ENCODE measurements around the gene KCTD5.

The KCTD5 gene

GRCh38 chr16:2704166-2704982 lies 22.1 kb downstream of the KCTD5 start:
- no peak overlapping the region for H3K4me3 ChIP-seq (ENCODE audit: low read depth in 1 of 2, low read length in 2 of 2)
- no peaks in the 10 kb centered on the region for H3K27me3 ChIP-seq (ENCODE audit: control insufficient read depth in 1 of 2, insufficient read depth in 2 of 2, low read length in 2 of 2)
- no peak overlapping the region for H3K9ac ChIP-seq (ENCODE audit: low read depth in 1 of 2, low read length in 2 of 2)
- no peaks in the 10 kb centered on the region for H3K4me1 ChIP-seq (ENCODE audit: control insufficient read depth in 1 of 2, insufficient read depth in 2 of 2, low read length in 2 of 2)
- no peak overlapping the region for H3K27ac ChIP-seq (ENCODE audit: low read depth, low read length)
- no peaks in the 10 kb centered on the region for H3K9me3 ChIP-seq (ENCODE audit: control insufficient read depth in 1 of 2, low read length in 2 of 2)
- H3K36me3 ChIP-seq (ENCODE audit: control insufficient read depth in 1 of 2, insufficient read depth in 2 of 2, low read length in 2 of 2): peaks cover 33 to 75% of the 10 kb centered on the region in 2 donors

DNA sequence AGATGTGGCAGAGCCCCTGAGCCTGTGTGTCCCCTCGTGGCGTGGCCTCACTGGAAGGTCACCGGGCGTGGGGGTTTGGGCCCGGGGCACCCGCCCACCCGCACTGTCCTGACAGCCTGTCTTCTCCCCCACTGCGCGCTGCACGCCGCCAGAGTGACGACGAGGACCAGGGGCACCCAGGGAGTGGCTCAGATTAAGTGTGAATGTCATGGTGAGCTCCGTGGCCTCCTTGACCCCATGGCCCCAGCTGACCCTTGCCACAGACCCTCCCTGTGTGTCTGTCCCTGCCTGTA lies 22.6 kb downstream of the KCTD5 start:
- Histone ChIP-seq H3K9me3 (ENCODE audit: control insufficient read depth in 1 of 2, low read length in 2 of 2) (no peaks in the 10 kb centered on the region), H3K9ac (ENCODE audit: low read depth in 1 of 2, low read length in 2 of 2) (no peak overlapping the region), H3K27ac (ENCODE audit: low read depth, low read length) (no peak overlapping the region), H3K36me3 (ENCODE audit: control insufficient read depth in 1 of 2, insufficient read depth in 2 of 2, low read length in 2 of 2) (peaks cover 27 to 70% of the 10 kb centered on the region in 2 donors), H3K4me1 (ENCODE audit: control insufficient read depth in 1 of 2, insufficient read depth in 2 of 2, low read length in 2 of 2) (no peaks in the 10 kb centered on the region), H3K4me3 (ENCODE audit: low read depth in 1 of 2, low read length in 2 of 2) (no peak overlapping the region), H3K27me3 (ENCODE audit: control insufficient read depth in 1 of 2, insufficient read depth in 2 of 2, low read length in 2 of 2) (no peaks in the 10 kb centered on the region)

DNA sequence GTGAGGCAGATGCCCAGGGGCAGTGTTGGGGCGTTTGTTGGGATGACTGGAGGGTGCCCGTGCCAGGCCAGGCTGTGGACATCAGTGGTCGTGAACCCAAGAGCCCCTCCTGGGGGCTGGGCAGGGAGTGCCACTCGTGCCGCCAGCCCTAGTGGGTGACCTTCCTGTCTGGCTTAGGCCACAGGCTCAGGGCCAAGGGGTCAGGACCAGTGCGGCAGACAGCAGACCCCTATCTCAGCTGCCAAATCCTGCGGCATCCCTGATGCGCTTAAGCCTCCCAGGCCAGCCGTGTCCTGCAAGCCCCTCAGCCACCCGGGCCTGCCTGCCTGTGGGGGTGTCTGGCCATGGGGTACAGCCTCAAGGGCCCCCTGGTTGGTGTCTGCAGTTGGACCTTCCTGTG lies 23.0 kb downstream of the KCTD5 start:
- H3K9ac ChIP-seq (ENCODE audit: low read depth in 1 of 2, low read length in 2 of 2): no peak overlapping the region
- no peak overlapping the region for H3K27ac ChIP-seq (ENCODE audit: low read depth, low read length)
- no peaks in the 10 kb centered on the region for H3K4me1 ChIP-seq (ENCODE audit: control insufficient read depth in 1 of 2, insufficient read depth in 2 of 2, low read length in 2 of 2)
- H3K27me3 ChIP-seq (ENCODE audit: control insufficient read depth in 1 of 2, insufficient read depth in 2 of 2, low read length in 2 of 2): no peaks in the 10 kb centered on the region
- H3K9me3 ChIP-seq (ENCODE audit: control insufficient read depth in 1 of 2, low read length in 2 of 2): no peaks in the 10 kb centered on the region
- H3K36me3 ChIP-seq (ENCODE audit: control insufficient read depth in 1 of 2, insufficient read depth in 2 of 2, low read length in 2 of 2): peaks cover 23 to 67% of the 10 kb centered on the region in 2 donors
- no peak overlapping the region for H3K4me3 ChIP-seq (ENCODE audit: low read depth in 1 of 2, low read length in 2 of 2)

DNA sequence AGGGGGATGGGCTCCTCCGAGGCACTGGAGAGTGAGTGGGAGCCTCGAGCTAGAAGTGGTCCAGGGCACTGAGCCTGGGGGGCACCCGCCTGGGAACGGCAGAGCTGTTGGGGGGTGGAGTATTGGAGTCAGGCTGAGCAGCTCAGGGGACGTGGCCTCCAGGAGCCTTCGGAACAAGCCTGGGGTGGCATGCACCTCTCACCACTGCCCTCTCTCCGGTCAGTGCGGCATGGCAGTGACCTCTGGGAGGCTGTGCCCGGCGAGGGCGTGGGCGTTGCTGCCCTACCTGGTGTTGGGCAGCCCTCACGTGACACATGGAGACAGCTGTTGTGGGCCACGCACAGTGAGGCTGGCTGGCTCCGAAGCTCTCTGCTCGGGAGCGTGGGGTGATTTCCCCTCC lies 23.8 kb downstream of the KCTD5 start:
- no peaks in the 10 kb centered on the region for H3K4me1 ChIP-seq (ENCODE audit: control insufficient read depth in 1 of 2, insufficient read depth in 2 of 2, low read length in 2 of 2)
- H3K27me3 ChIP-seq (ENCODE audit: control insufficient read depth in 1 of 2, insufficient read depth in 2 of 2, low read length in 2 of 2): no peaks in the 10 kb centered on the region
- peaks cover 21 to 64% of the 10 kb centered on the region in 2 donors for H3K36me3 ChIP-seq (ENCODE audit: control insufficient read depth in 1 of 2, insufficient read depth in 2 of 2, low read length in 2 of 2)
- no peak overlapping the region for H3K9ac ChIP-seq (ENCODE audit: low read depth in 1 of 2, low read length in 2 of 2)
- no peaks in the 10 kb centered on the region for H3K9me3 ChIP-seq (ENCODE audit: control insufficient read depth in 1 of 2, low read length in 2 of 2)
- H3K4me3 ChIP-seq (ENCODE audit: low read depth in 1 of 2, low read length in 2 of 2): no peak overlapping the region
- H3K27ac ChIP-seq (ENCODE audit: low read depth, low read length): no peak overlapping the region

- Histone ChIP-seq H3K9ac (ENCODE audit: low read depth in 1 of 2, low read length in 2 of 2) (no peak overlapping the region), H3K4me1 (ENCODE audit: control insufficient read depth in 1 of 2, insufficient read depth in 2 of 2, low read length in 2 of 2) (no peaks in the 10 kb centered on the region), H3K4me3 (ENCODE audit: low read depth in 1 of 2, low read length in 2 of 2) (no peak overlapping the region), H3K36me3 (ENCODE audit: control insufficient read depth in 1 of 2, insufficient read depth in 2 of 2, low read length in 2 of 2) (peaks cover 21 to 61% of the 10 kb centered on the region in 2 donors), H3K27me3 (ENCODE audit: control insufficient read depth in 1 of 2, insufficient read depth in 2 of 2, low read length in 2 of 2) (no peaks in the 10 kb centered on the region), H3K27ac (ENCODE audit: low read depth, low read length) (no peak overlapping the region), H3K9me3 (ENCODE audit: control insufficient read depth in 1 of 2, low read length in 2 of 2) (no peaks in the 10 kb centered on the region)
Measured at GRCh38 chr16:2706611-2707311, 24.4 kb downstream of the KCTD5 start.

DNA sequence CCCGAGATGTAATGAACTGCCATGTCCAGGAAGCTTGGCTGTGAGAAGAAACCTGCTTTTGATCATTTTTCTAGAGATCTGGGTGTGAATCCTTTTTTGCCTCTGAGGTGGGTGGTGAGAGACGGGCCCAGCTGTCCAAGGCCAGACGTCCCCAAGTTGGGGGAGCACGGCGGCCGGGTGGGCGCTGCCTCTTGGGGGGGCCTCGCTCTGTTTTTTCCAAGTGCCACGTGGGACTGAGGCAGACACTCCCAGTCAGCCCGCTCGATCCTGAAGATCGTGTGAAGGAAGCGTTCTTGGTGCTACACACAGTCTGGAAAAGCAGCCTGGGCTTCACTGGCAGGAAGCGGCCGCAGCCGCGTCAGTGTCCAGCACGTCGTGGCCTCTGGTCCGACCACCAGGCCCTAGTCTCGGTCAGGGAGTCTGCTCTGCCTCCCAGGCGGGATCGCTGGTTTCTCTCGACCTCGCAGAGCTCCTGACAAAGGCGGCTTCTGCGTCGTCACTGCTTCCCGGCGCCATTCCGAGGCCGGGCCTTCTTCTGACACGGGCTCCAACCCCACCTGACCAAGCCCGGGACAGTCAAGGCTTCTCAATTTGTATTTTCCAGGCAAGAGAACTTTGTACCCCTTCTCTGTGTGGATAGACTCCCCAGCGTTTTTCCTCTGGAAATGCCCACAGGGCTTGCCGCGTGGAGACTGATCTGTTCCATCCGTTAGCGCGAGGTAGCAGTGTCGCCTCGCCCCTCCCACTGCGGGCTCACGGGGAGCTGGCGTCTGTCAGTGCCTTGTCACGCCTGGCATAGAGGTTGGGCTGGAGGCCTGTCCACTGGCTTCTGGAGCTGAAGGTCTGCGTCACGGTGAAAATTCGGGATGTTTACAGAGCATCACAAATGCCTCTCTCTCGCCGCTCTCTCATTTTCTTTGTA lies 25.3 kb downstream of the KCTD5 start:
- no peak overlapping the region for H3K9ac ChIP-seq (ENCODE audit: low read depth in 1 of 2, low read length in 2 of 2)
- no peaks in the 10 kb centered on the region for H3K27me3 ChIP-seq (ENCODE audit: control insufficient read depth in 1 of 2, insufficient read depth in 2 of 2, low read length in 2 of 2)
- H3K9me3 ChIP-seq (ENCODE audit: control insufficient read depth in 1 of 2, low read length in 2 of 2): no peaks in the 10 kb centered on the region
- H3K36me3 ChIP-seq (ENCODE audit: control insufficient read depth in 1 of 2, insufficient read depth in 2 of 2, low read length in 2 of 2): peaks cover 18 to 53% of the 10 kb centered on the region in 2 donors
- no peak overlapping the region for H3K27ac ChIP-seq (ENCODE audit: low read depth, low read length)
- H3K4me3 ChIP-seq (ENCODE audit: low read depth in 1 of 2, low read length in 2 of 2): no peak overlapping the region
- no peaks in the 10 kb centered on the region for H3K4me1 ChIP-seq (ENCODE audit: control insufficient read depth in 1 of 2, insufficient read depth in 2 of 2, low read length in 2 of 2)

DNA sequence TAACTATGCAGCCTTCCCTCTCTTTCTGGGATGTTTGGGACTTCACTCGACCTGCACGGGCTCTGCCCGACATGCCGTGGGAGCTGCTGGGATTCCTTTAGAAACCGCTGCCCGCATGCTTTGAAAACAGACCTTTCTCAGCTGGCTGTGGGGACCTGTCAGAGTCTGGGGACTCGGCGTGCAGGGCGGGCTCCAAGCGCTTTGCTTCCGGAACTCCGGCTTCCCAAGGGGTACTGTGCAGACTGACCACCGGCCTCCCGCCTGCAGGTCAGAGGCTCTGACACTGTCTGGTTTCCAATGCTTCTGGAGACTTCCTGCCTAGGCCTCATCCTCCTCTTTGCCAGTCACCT lies 25.9 kb downstream of the KCTD5 start:
- no peak overlapping the region for H3K4me3 ChIP-seq (ENCODE audit: low read depth in 1 of 2, low read length in 2 of 2)
- no peak overlapping the region for H3K9ac ChIP-seq (ENCODE audit: low read depth in 1 of 2, low read length in 2 of 2)
- no peaks in the 10 kb centered on the region for H3K4me1 ChIP-seq (ENCODE audit: control insufficient read depth in 1 of 2, insufficient read depth in 2 of 2, low read length in 2 of 2)
- H3K9me3 ChIP-seq (ENCODE audit: control insufficient read depth in 1 of 2, low read length in 2 of 2): no peaks in the 10 kb centered on the region
- H3K36me3 ChIP-seq (ENCODE audit: control insufficient read depth in 1 of 2, insufficient read depth in 2 of 2, low read length in 2 of 2): peaks cover 12 to 47% of the 10 kb centered on the region in 2 donors
- H3K27me3 ChIP-seq (ENCODE audit: control insufficient read depth in 1 of 2, insufficient read depth in 2 of 2, low read length in 2 of 2): no peaks in the 10 kb centered on the region
- no peak overlapping the region for H3K27ac ChIP-seq (ENCODE audit: low read depth, low read length)

GRCh38 chr16:2708955-2709587 lies 26.7 kb downstream of the KCTD5 start:
- Histone ChIP-seq H3K27ac (ENCODE audit: low read depth, low read length) (no peak overlapping the region), H3K36me3 (ENCODE audit: control insufficient read depth in 1 of 2, insufficient read depth in 2 of 2, low read length in 2 of 2) (peaks cover 12 to 44% of the 10 kb centered on the region in 2 donors), H3K27me3 (ENCODE audit: control insufficient read depth in 1 of 2, insufficient read depth in 2 of 2, low read length in 2 of 2) (no peaks in the 10 kb centered on the region), H3K4me3 (ENCODE audit: low read depth in 1 of 2, low read length in 2 of 2) (no peak overlapping the region), H3K9me3 (ENCODE audit: control insufficient read depth in 1 of 2, low read length in 2 of 2) (no peaks in the 10 kb centered on the region), H3K9ac (ENCODE audit: low read depth in 1 of 2, low read length in 2 of 2) (no peak overlapping the region), H3K4me1 (ENCODE audit: control insufficient read depth in 1 of 2, insufficient read depth in 2 of 2, low read length in 2 of 2) (no peaks in the 10 kb centered on the region)

DNA sequence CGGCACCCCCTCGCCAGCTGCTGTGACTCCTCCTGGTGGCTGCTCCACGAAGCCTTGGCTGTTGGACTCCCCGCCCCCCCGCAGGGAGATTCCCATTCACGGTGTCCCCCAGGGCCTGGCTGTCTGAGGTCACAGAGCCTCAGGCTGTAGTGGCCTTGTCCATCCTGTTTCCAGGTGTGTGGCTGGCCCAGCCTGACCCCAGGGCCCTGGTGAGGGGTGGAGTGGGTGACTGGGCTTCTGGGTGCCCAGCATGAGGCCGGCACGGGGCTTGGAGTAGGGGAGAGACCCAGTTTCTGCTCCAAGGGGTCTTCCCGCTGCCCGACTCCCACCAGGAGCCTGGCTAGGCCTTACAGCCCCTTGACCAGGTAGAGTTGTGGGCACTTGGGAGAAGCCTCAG lies 27.3 kb downstream of the KCTD5 start:
- H3K4me3 ChIP-seq (ENCODE audit: low read depth in 1 of 2, low read length in 2 of 2): no peak overlapping the region
- no peak overlapping the region for H3K27ac ChIP-seq (ENCODE audit: low read depth, low read length)
- H3K27me3 ChIP-seq (ENCODE audit: control insufficient read depth in 1 of 2, insufficient read depth in 2 of 2, low read length in 2 of 2): no peaks in the 10 kb centered on the region
- no peaks in the 10 kb centered on the region for H3K9me3 ChIP-seq (ENCODE audit: control insufficient read depth in 1 of 2, low read length in 2 of 2)
- H3K36me3 ChIP-seq (ENCODE audit: control insufficient read depth in 1 of 2, insufficient read depth in 2 of 2, low read length in 2 of 2): peaks cover 12 to 44% of the 10 kb centered on the region in 2 donors
- no peak overlapping the region for H3K9ac ChIP-seq (ENCODE audit: low read depth in 1 of 2, low read length in 2 of 2)
- no peaks in the 10 kb centered on the region for H3K4me1 ChIP-seq (ENCODE audit: control insufficient read depth in 1 of 2, insufficient read depth in 2 of 2, low read length in 2 of 2)

All from duodenal mucosa (tissue), 2 donors.